GM12892 (cell line): ENCODE data around the gene OCSTAMP.

ENCODE experiments used
- DNase-seq: peaks from one replicate; pipeline ENCODE4 v3.0.0; 2011; ENCODE audit not compliant: insufficient read length
- FAIRE-seq: peaks from 2 replicates; lab custom pipeline; 2011; peaks lifted over from hg19 to GRCh38; lab: Jason Lieb, UNC
- POLR2A ChIP-seq: IDR thresholded peaks from 2 replicates; pipeline ENCODE4 v1.6.1; 2011; ENCODE audit warnings: low read depth, low read length, control low read depth
- POLR2AphosphoS5 ChIP-seq: IDR thresholded peaks from 2 replicates; pipeline ENCODE4 v1.6.1; 2011; ENCODE audit warnings: low read depth, low read length, control low read depth
- TAF1 ChIP-seq: IDR thresholded peaks from 2 replicates; pipeline ENCODE4 v1.6.1; 2011; ENCODE audit warnings: low read depth, mild to moderate bottlenecking, control low read depth, low read length, borderline replicate concordance

The OCSTAMP gene

GRCh38 chr20:46523696-46524328 lies 26.6 kb downstream of the OCSTAMP start:
- no peak for FAIRE-seq
- no peak for DNase-seq

GRCh38 chr20:46523108-46523507 lies 27.3 kb downstream of the OCSTAMP start:
- no peak for FAIRE-seq
- DNase-seq = no peak
- TF ChIP-seq TAF1 = no peak
- TF ChIP-seq POLR2AphosphoS5 = no peak
- TF ChIP-seq POLR2A = no peak

More at GRCh38 chr20:46523696-46524328, 26.6 kb downstream of the OCSTAMP start:
- TF ChIP-seq POLR2A = no peak
- no peak for TF ChIP-seq TAF1
- TF ChIP-seq POLR2AphosphoS5 = no peak

GRCh38 chr20:46520976-46521579 lies 29.4 kb downstream of the OCSTAMP start:
- TF ChIP-seq TAF1 (no peak), POLR2A (no peak), POLR2AphosphoS5 (no peak)

GRCh38 chr20:46520540-46520939 lies 29.9 kb downstream of the OCSTAMP start:
- TF ChIP-seq TAF1 (no peak), POLR2A (no peak), POLR2AphosphoS5 (no peak)
- FAIRE-seq (no peak), DNase-seq (no peak)

More at GRCh38 chr20:46520976-46521579, 29.4 kb downstream of the OCSTAMP start:
- DNase-seq = no peak
- peak; percentile 44 for FAIRE-seq

- DNase-seq (no peak), FAIRE-seq (no peak)
- no peak for TF ChIP-seq POLR2A
- no peak for TF ChIP-seq POLR2AphosphoS5
- no peak for TF ChIP-seq TAF1
These were observed 30.9 kb downstream of the OCSTAMP start for GRCh38 chr20:46519471-46520068.

GRCh38 chr20:46512943-46513844 lies 37.3 kb downstream of the OCSTAMP start, which contains the start of gene ZNF334:
TSS of gene ZNF334 (minus strand) at chr20:46513559. CDS start at chr20:46512102, 1,457 bp downstream.
- FAIRE-seq (no peak), DNase-seq (peak; percentile 29)
- TF ChIP-seq POLR2A (no peak), TAF1 (no peak), POLR2AphosphoS5 (no peak)

GRCh38 chr20:46509523-46509922 lies 40.9 kb downstream of the OCSTAMP start:
- FAIRE-seq (no peak), DNase-seq (no peak)
- TF ChIP-seq POLR2AphosphoS5 = no peak
- TF ChIP-seq POLR2A = no peak
- no peak for TF ChIP-seq TAF1

- DNase-seq (no peak), FAIRE-seq (no peak)
- TF ChIP-seq POLR2A (no peak), POLR2AphosphoS5 (no peak), TAF1 (no peak)
These were observed 42.6 kb downstream of the OCSTAMP start for GRCh38 chr20:46507760-46508407.

- TF ChIP-seq POLR2A (no peak), TAF1 (no peak), POLR2AphosphoS5 (no peak)
- DNase-seq = no peak
- no peak for FAIRE-seq
These were observed 44.9 kb downstream of the OCSTAMP start for GRCh38 chr20:46505506-46505905.

- no peak for FAIRE-seq
- TF ChIP-seq POLR2A (no peak), TAF1 (no peak), POLR2AphosphoS5 (no peak)
These were observed 48.5 kb downstream of the OCSTAMP start for GRCh38 chr20:46501961-46502360.

More at GRCh38 chr20:46501961-46502360, 48.5 kb downstream of the OCSTAMP start:
- no peak for DNase-seq
